Endothelial cell of umbilical vein (primary cell): ENCODE data around the gene KRTAP10-12. TPM values are rescaled to one million over a fixed set of nuclear protein-coding genes. Genes with fewer than 3 reads are reported as not detected.

Experiments
- BruUV-seq: library from RNA; stranded (reverse); fragments of 400-500 nt; replicated peaks from 2 replicates; lab custom pipeline; 2021; lab: Mats Ljungman, UMichigan
- CTCF ChIA-PET: fragments of 300-600, 350-600 bp; sonication (Branson Sonifier 250); formaldehyde crosslinking; loops from one replicate; lab custom pipeline; 2021; ENCODE audit warnings: antibody characterized with exemption, inconsistent platforms; lab: Charles Lee
- POLR2A ChIA-PET: fragments of 300-600, 350-600 bp; sonication (Branson Sonifier 250); formaldehyde crosslinking; loops from one replicate; lab custom pipeline; 2021; ENCODE audit warnings: antibody characterized with exemption, inconsistent platforms; lab: Charles Lee
- DNase-seq: peaks from one replicate; pipeline ENCODE4 v3.0.0-alpha.2; 2011; ENCODE audit warnings: low read depth, low spot score
- FAIRE-seq: peaks from 2 replicates; lab custom pipeline; 2011; peaks lifted over from hg19 to GRCh38; lab: Jason Lieb, UNC
- H2AFZ ChIP-seq: 2 replicates; pipeline ENCODE4 v1.6.0; 2012; ENCODE audit warnings: low read depth, low read length, control low read depth, inconsistent platforms
- H3K27ac ChIP-seq: 2 replicates; pipeline ENCODE4 v1.5.1; 2011; ENCODE audit warnings: low read depth, mild to moderate bottlenecking, control low read depth, low read length, moderate library complexity; ENCODE audit not compliant: insufficient read depth
- H3K27me3 ChIP-seq, 2 experiments: 2 replicates each; pipeline versions ENCODE4 v1.6.0 to v1.6.1; 2011; ENCODE audit warnings: low read length in 2 of 2, mixed read lengths in 1 of 2; ENCODE audit not compliant: control insufficient read depth in 2 of 2, insufficient read depth in 2 of 2
- H3K36me3 ChIP-seq, 2 experiments: 2 replicates in 1 of 2; 3 replicates in 1 of 2; pipeline ENCODE4 v1.5.1; 2011; ENCODE audit warnings: low read length in 2 of 2, mild to moderate bottlenecking in 1 of 2, moderate library complexity in 1 of 2; ENCODE audit not compliant: control insufficient read depth in 2 of 2, insufficient read depth in 2 of 2; ENCODE audit errors: extremely low read depth in 1 of 2
- H3K4me1 ChIP-seq: 3 replicates; pipeline ENCODE4 v1.5.1; 2011; ENCODE audit warnings: mild to moderate bottlenecking, low read length; ENCODE audit not compliant: control insufficient read depth, insufficient read depth; ENCODE audit errors: extremely low read depth
- H3K4me2 ChIP-seq: 2 replicates; pipeline ENCODE4 v1.6.1; 2011; ENCODE audit warnings: low read length, control low read depth, mixed read lengths; ENCODE audit not compliant: insufficient read depth
- H3K4me3 ChIP-seq, 3 experiments: fragments of 200-600 bp in 1 of 3; sonication (generic), shearing (Covaris generic) in 1 of 3; replicated peaks in 1 of 3; 2 replicates each; pipeline ENCODE4 v1.5.1; 2011 to 2016; ENCODE audit warnings: control low read depth in 3 of 3, low read length in 3 of 3, mild to moderate bottlenecking in 2 of 3, inconsistent platforms in 1 of 3, low read depth in 1 of 3, moderate library complexity in 1 of 3; ENCODE audit not compliant: insufficient read depth in 1 of 3
- H3K79me2 ChIP-seq: 2 replicates; pipeline ENCODE4 v1.6.0; 2012; ENCODE audit warnings: low read length, inconsistent platforms; ENCODE audit not compliant: control insufficient read depth, insufficient read depth
- H3K9ac ChIP-seq: replicated peaks from 2 replicates; pipeline ENCODE3; 2011; ENCODE audit warnings: low read length, control low read depth; ENCODE audit not compliant: insufficient read depth; ENCODE audit errors: extremely low read depth
- H3K9me1 ChIP-seq: replicated peaks from 3 replicates; pipeline ENCODE4 v1.6.0; 2011; ENCODE audit warnings: mild to moderate bottlenecking, low read length; ENCODE audit not compliant: control insufficient read depth, insufficient read depth; ENCODE audit errors: extremely low read depth
- H3K9me3 ChIP-seq: replicated peaks from 2 replicates; pipeline ENCODE4 v1.5.1; 2012; ENCODE audit warnings: low read length, inconsistent platforms; ENCODE audit not compliant: control insufficient read depth, insufficient read depth
- H4K20me1 ChIP-seq: replicated peaks from 2 replicates; pipeline ENCODE3; 2011; ENCODE audit warnings: mild to moderate bottlenecking, low read length; ENCODE audit not compliant: control insufficient read depth, insufficient read depth; ENCODE audit errors: extremely low read depth
- CTCF ChIP-seq, 2 donors: IDR thresholded peaks; 1 replicate in 1 of 2; 2 replicates in 1 of 2; pipeline ENCODE4 v1.5.1; 2011; ENCODE audit warnings: low read length in 2 of 2, mild to moderate bottlenecking in 2 of 2, moderate library complexity in 2 of 2, control low read depth in 1 of 2, inconsistent platforms in 1 of 2, low read depth in 1 of 2; ENCODE audit not compliant: insufficient read depth in 1 of 2; ENCODE audit errors: extremely low read depth in 1 of 2
- EZH2 ChIP-seq: IDR thresholded peaks from 2 replicates; pipeline ENCODE4 v1.6.1; 2012; ENCODE audit warnings: borderline replicate concordance, low read depth, mild to moderate bottlenecking, moderate library complexity, low read length, inconsistent platforms; ENCODE audit not compliant: severe bottlenecking
- FOS ChIP-seq: IDR thresholded peaks from 2 replicates; pipeline ENCODE4 v1.6.1; 2011; ENCODE audit warnings: mild to moderate bottlenecking, low read length, moderate library complexity, borderline replicate concordance; ENCODE audit not compliant: insufficient read depth
- GATA2 ChIP-seq: IDR thresholded peaks from 2 replicates; pipeline ENCODE4 v1.7.0; 2011; ENCODE audit warnings: low read depth, mild to moderate bottlenecking, moderate library complexity, mixed read lengths, low read length; ENCODE audit not compliant: insufficient read length, insufficient read depth
- JUN ChIP-seq: IDR thresholded peaks from 2 replicates; pipeline ENCODE4 v1.6.1; 2011; ENCODE audit warnings: borderline replicate concordance, low read depth; ENCODE audit not compliant: insufficient read length, insufficient read depth
- MAX ChIP-seq: IDR thresholded peaks from 2 replicates; pipeline ENCODE4 v1.6.1; 2011; ENCODE audit not compliant: insufficient read depth, insufficient read length
- MYC ChIP-seq: IDR thresholded peaks from one replicate; pipeline ENCODE4 v1.6.1; 2011; ENCODE audit warnings: mild to moderate bottlenecking, low read depth, low read length
- POLR2A ChIP-seq: IDR thresholded peaks from 2 replicates; pipeline ENCODE4 v1.6.1; 2012; ENCODE audit warnings: low read depth, mild to moderate bottlenecking, control low read depth, low read length
- POLR2AphosphoS5 ChIP-seq: IDR thresholded peaks from 2 replicates; pipeline ENCODE4 v1.6.1; 2012; ENCODE audit warnings: low read depth, mild to moderate bottlenecking, control low read depth, low read length, moderate library complexity; ENCODE audit not compliant: insufficient read depth
- dilution Hi-C: fragments of 300-500 bp; cut with MboI; formaldehyde crosslinking; loops from one replicate; pipeline ENCODE4 v1.15.0; 2019; ENCODE audit warnings: low sequenced_read_pairs; ENCODE audit not compliant: extremely low pct_ligation_motif_present
- intact Hi-C: fragments of 100-400 bp; cut with micrococcal nuclease; formaldehyde crosslinking; loops from one replicate; pipeline ENCODE4 v1.10.0; 2022
- polyA plus RNA-seq, 4 experiments: library from polyadenylated mRNA; depleted of rRNA in 3 of 4; stranded (reverse) in 3 of 4; unstranded in 1 of 4; fragments of >200 nt; gene quantifications; 2 replicates each; pipeline versions ENCODE4 v1.2.1 to v1.2.3, GENCODE V29; 2011 to 2012; ENCODE audit warnings: missing spikeins in 1 of 4
- total RNA-seq: library from RNA; stranded (reverse); gene quantifications from 2 replicates; pipeline ENCODE4 v1.2.3, GENCODE V29; 2021

KRTAP10-12 gene
- total and polyA plus RNA-seq, 2 donors (not counting 3 experiments of a cell fraction or from before 2014, with no cell fraction given) = not detected

- POLR2A ChIA-PET = interaction anchor here (1.1 kb wide), 1 partner anchor 32 kb away, joined by 3 read pairs; no protein-coding TSS in a partner anchor
- Histone ChIP-seq H3K4me2 (no peak overlapping the region), H4K20me1 (no peaks in the 10 kb centered on the region), H3K9me3 (no peaks in the 10 kb centered on the region), H3K4me3 (no peak overlapping the region), H3K79me2 (no peaks in the 10 kb centered on the region), H3K9ac (no peak overlapping the region), H3K27me3 (no peaks in the 10 kb centered on the region), H3K9me1 (no peaks in the 10 kb centered on the region), H3K36me3 (no peaks in the 10 kb centered on the region), H3K4me1 (no peaks in the 10 kb centered on the region), H2AFZ (no peak overlapping the region), H3K27ac (no peak overlapping the region)
- intact Hi-C loops = no loop called here
- DNase-seq (no peak), FAIRE-seq (no peak)
- TF ChIP-seq POLR2A = no peak
- BruUV-seq = no TSS peak
- CTCF ChIA-PET = interaction anchor here (1.0 kb wide), 1 partner anchor 23 kb away, joined by 3 read pairs; no protein-coding TSS in a partner anchor
- dilution Hi-C loops = no loop called here
Observed at GRCh38 chr21:44653656-44654575, 43.1 kb upstream of the KRTAP10-12 start.

GRCh38 chr21:44654576-44655175 is 42.3 kb upstream of the KRTAP10-12 start, which contains the start of gene KRTAP12-4:
TSS of gene KRTAP12-4 (minus strand) at chr21:44654659. CDS start at chr21:44654614, 45 bp downstream.
- H3K4me3 ChIP-seq = no peak within 1 kb of the TSS
- no peak within 1 kb of the TSS for H2AFZ ChIP-seq
- H4K20me1 ChIP-seq = no peaks in the 10 kb centered on the region
- no peaks in the 10 kb centered on the region for H3K4me1 ChIP-seq
- H3K27me3 ChIP-seq = no peaks in the 10 kb centered on the region
- no peaks in the 10 kb centered on the region for H3K9me3 ChIP-seq
- intact Hi-C loops (no loop called here), dilution Hi-C loops (no loop called here)
- H3K4me2 ChIP-seq = no peak within 1 kb of the TSS
- no peak for FAIRE-seq
- DNase-seq = no peak
- CTCF ChIA-PET = no interaction called here
- H3K9me1 ChIP-seq = no peaks in the 10 kb centered on the region
- TF ChIP-seq MYC (no peak), GATA2 (no peak), MAX (no peak), POLR2AphosphoS5 (no peak), POLR2A (no peak), EZH2 (no peak), FOS (no peak), JUN (no peak), CTCF (IDR thresholded peaks at IDR 0.05; ENCODE audit: extremely low read depth in 1 of 2, insufficient read depth in 1 of 2, low read depth in 1 of 2, low read length in 2 of 2) (no peak)
- no TSS peak for BruUV-seq
- H3K9ac ChIP-seq = no peak within 1 kb of the TSS
- POLR2A ChIA-PET = interaction anchor here (1.1 kb wide), 1 partner anchor 31 kb away, joined by 3 read pairs; no protein-coding TSS in a partner anchor
- no peaks in the 10 kb centered on the region for H3K79me2 ChIP-seq
- H3K27ac ChIP-seq = no peak within 1 kb of the TSS
- no peaks in the 10 kb centered on the region for H3K36me3 ChIP-seq
